Uterus (tissue), 4 donors: Measurements from ENCODE around the gene DDX24. TPM values are rescaled to one million over a fixed set of nuclear protein-coding genes. Genes with fewer than 3 reads are reported as not detected.

Experiments
- DNase-seq, 2 donors: peaks; one replicate each; pipeline ENCODE4 v3.0.0-alpha.2; 2019 to 2020
- H3K27ac ChIP-seq, 2 donors: fragments of 200-600 bp; sonication (generic); 1 replicate in 1 of 2; 2 replicates in 1 of 2; pipeline ENCODE4 v1.5.1; 2016 to 2018
- H3K27me3 ChIP-seq, 2 donors: fragments of 200-600 bp; sonication (generic); one replicate each; pipeline ENCODE4 v1.5.1; 2018 to 2019; ENCODE audit warnings: control low read depth in 1 of 2
- H3K36me3 ChIP-seq, 2 donors: fragments of 200-600 bp; sonication (generic); one replicate each; pipeline ENCODE4 v1.5.1; 2019; ENCODE audit warnings: control low read depth in 1 of 2
- H3K4me1 ChIP-seq, 2 donors: fragments of 200-600 bp; sonication (generic); one replicate each; pipeline ENCODE4 v1.5.1; 2018 to 2019; ENCODE audit warnings: control low read depth in 1 of 2
- H3K4me3 ChIP-seq, 2 donors: fragments of 200-600 bp; sonication (generic); 1 replicate in 1 of 2; 2 replicates in 1 of 2; pipeline ENCODE4 v1.5.1; 2018 to 2019; ENCODE audit warnings: mild to moderate bottlenecking in 1 of 2
- H3K9me3 ChIP-seq, 2 donors: fragments of 200-600 bp; sonication (generic); one replicate each; pipeline ENCODE4 v1.5.1; 2019; ENCODE audit warnings: control low read depth in 1 of 2
- CTCF ChIP-seq, 4 experiments: fragments of 200-600 bp in 2 of 4; fragments of 450-650 bp in 2 of 4; sonication (generic) in 2 of 4; IDR thresholded peaks; one replicate each; pipeline ENCODE4 v1.5.1; 2016 to 2019; ENCODE audit warnings: antibody characterized with exemption in 4 of 4, mild to moderate bottlenecking in 2 of 4, moderate library complexity in 1 of 4
- POLR2A ChIP-seq, 2 donors: fragments of 450-650 bp; IDR thresholded peaks; one replicate each; pipeline ENCODE4 v1.6.1; 2016; ENCODE audit warnings: antibody characterized with exemption in 2 of 2, mild to moderate bottlenecking in 1 of 2, moderate library complexity in 1 of 2
- intact Hi-C: fragments of 100-400 bp; cut with DNase I; formaldehyde crosslinking; loops from one replicate; pipeline ENCODE4 v1.15.1; 2023; ENCODE audit warnings: low total_unique reads
- total RNA-seq, 4 donors: library from RNA; depleted of rRNA in 3 of 4; stranded (reverse); fragments of >200 nt in 3 of 4; gene quantifications; one replicate each; pipeline versions ENCODE4 v1.1.0 to v1.2.4, GENCODE V29; 2014 to 2023
- donor health status: DM: yes; HTN: yes; CAD: no.

Gene DDX24
- total RNA-seq, 4 donors from 2014 or later, result 55.6 to 223 (median 116) TPM

GRCh38 chr14:93998871-93999403 is 82.1 kb downstream of the DDX24 start:
- no peak for DNase-seq
- Histone ChIP-seq H3K4me3 (no peak overlapping the region), H3K9me3 (no peaks in the 10 kb centered on the region), H3K4me1 (no peaks in the 10 kb centered on the region), H3K27me3 (no peaks in the 10 kb centered on the region), H3K36me3 (no peaks in the 10 kb centered on the region), H3K27ac (no peak overlapping the region)
- intact Hi-C loops, result loop anchor here (2.0 kb wide), 1 partner anchor 56 kb away; no protein-coding TSS in a partner anchor
- TF ChIP-seq CTCF (IDR thresholded peaks at IDR 0.05), result no peak
- TF ChIP-seq POLR2A (IDR thresholded peaks at IDR 0.05), result no peak

Other genes starting within 250 kb of the DDX24 start
- gene FAM181A, start 153.9 kb downstream of the DDX24 start, total RNA-seq, result under 1 TPM in 1 of 4 donors, not detected in 3; 0.48 TPM
- 10 to 100 TPM; 11.8 to 84.1 (median 21.0) TPM for gene ASB2, start 104.6 kb downstream of the DDX24 start, total RNA-seq
- gene CCDC197, start 83.9 kb downstream of the DDX24 start, total RNA-seq, result not detected
- 1 to 10 TPM in 1 of 4 donors, under 1 TPM in 1, not detected in 2; 0.37 to 3.8 TPM for gene OTUB2, start 54.9 kb downstream of the DDX24 start, total RNA-seq
- 10 to 100 TPM in 2 of 4 donors, 1 to 10 TPM in 2; 7.1 to 32.8 (median 14.3) TPM for gene IFI27L1, start 108 bp upstream of the DDX24 start, total RNA-seq
- gene IFI27, start 29.5 kb upstream of the DDX24 start, total RNA-seq, result 100 to 1,000 TPM in 2 of 4 donors, 10 to 100 TPM in 1, 1 to 10 TPM in 1; 5.6 to 390 (median 196) TPM
- gene IFI27L2, start 48.4 kb upstream of the DDX24 start, total RNA-seq, result 100 to 1,000 TPM in 1 of 4 donors, 10 to 100 TPM in 3; 14.3 to 111 (median 45.0) TPM
- 1 to 10 TPM in 3 of 4 donors, under 1 TPM in 1; 0.59 to 4.1 (median 2.0) TPM for gene PPP4R4, start 93.1 kb upstream of the DDX24 start, total RNA-seq
- not detected for gene SERPINA10, start 212.1 kb upstream of the DDX24 start, total RNA-seq
- under 1 TPM in 1 of 4 donors, not detected in 3; 0.76 TPM for gene SERPINA6, start 242.1 kb upstream of the DDX24 start, total RNA-seq